Activated naive CD4-positive, alpha-beta T cell treated with anti-CD3 and anti-CD28 coated beads, Interleukin-2, amount 10 ng/mL, durations not matched to agents 7 days and 5 days (primary cell): ENCODE measurements around the gene EFNA5.

Experiments
- CTCF ChIA-PET: fragments of 350-600 bp; sonication (Branson Sonifier 250); formaldehyde crosslinking; loops from one replicate; lab custom pipeline; 2021; ENCODE audit warnings: antibody characterized with exemption; lab: Charles Lee
- DNase-seq: peaks from one replicate; pipeline ENCODE4 v3.0.0-alpha.2; 2020
- H3K27ac Mint-ChIP-seq: one replicate; pipeline ENCODE4 v1.8.0; 2021; ENCODE audit warnings: mild to moderate bottlenecking, moderate library complexity, mixed read lengths
- H3K27me3 Mint-ChIP-seq: one replicate; pipeline ENCODE4 v1.8.0; 2021; ENCODE audit warnings: mild to moderate bottlenecking, mixed read lengths
- H3K36me3 Mint-ChIP-seq: one replicate; pipeline ENCODE4 v1.8.0; 2021; ENCODE audit warnings: mixed read lengths
- H3K4me1 Mint-ChIP-seq: one replicate; pipeline ENCODE4 v1.8.0; 2021; ENCODE audit warnings: mixed read lengths
- H3K4me3 Mint-ChIP-seq: one replicate; pipeline ENCODE4 v1.8.0; 2021; ENCODE audit warnings: mild to moderate bottlenecking, moderate library complexity, mixed read lengths
- H3K9me3 Mint-ChIP-seq: one replicate; pipeline ENCODE4 v1.8.0; 2021; ENCODE audit warnings: mixed read lengths

EFNA5 gene

DNA sequence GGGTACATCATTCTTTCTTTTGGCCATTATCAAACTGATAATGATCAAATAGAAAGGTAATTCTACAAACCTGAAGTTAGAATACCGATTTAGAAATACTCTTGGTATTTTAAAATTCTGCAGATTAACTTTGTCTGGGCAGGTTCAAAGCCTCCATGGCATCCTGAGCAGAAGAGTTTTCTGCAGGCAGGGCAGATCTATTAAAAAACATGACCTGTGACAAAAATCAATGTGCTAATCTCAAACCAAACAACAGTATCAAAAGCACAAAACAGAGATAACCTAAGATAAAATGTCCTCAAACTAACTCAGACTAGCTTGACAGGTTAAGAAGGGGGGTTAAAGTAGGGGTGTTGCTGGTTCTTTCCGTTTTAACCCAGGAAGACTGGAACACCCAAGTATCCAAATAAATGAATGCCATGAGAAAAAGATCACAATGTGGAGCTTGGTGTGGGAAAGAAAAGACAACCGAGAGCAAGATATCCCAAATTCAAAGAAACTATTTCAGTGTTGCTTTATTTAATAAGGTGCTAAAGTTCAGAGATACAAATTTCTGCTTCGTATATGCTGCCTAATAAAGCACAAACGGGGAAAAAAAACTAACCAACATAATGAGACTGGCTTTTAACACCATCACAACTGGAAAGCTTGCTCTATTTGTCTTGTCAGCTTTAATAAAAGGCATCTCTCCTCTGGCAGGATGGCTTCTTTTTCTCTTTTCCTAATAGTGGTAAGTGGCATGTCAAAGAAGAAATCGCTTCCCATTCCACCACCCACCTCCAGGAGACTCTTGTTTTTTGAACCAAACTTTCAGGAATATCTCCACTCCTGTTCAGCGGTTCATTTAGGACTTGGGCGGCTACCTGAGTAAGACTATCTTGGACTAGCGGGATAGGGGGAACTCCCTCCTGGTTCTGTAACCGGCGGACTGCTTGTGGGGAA lies 2.3 kb downstream of the EFNA5 start:
- no peaks in the 10 kb centered on the region for H3K9me3 Mint-ChIP-seq
- peaks cover 30% of the 10 kb centered on the region for H3K4me1 Mint-ChIP-seq
- peaks cover 60% of the 10 kb centered on the region for H3K27me3 Mint-ChIP-seq
- no peak overlapping the region for H3K4me3 Mint-ChIP-seq
- CTCF ChIA-PET = no interaction called here
- no peak for DNase-seq
- H3K36me3 Mint-ChIP-seq = no peaks in the 10 kb centered on the region
- H3K27ac Mint-ChIP-seq = no peak overlapping the region

DNA sequence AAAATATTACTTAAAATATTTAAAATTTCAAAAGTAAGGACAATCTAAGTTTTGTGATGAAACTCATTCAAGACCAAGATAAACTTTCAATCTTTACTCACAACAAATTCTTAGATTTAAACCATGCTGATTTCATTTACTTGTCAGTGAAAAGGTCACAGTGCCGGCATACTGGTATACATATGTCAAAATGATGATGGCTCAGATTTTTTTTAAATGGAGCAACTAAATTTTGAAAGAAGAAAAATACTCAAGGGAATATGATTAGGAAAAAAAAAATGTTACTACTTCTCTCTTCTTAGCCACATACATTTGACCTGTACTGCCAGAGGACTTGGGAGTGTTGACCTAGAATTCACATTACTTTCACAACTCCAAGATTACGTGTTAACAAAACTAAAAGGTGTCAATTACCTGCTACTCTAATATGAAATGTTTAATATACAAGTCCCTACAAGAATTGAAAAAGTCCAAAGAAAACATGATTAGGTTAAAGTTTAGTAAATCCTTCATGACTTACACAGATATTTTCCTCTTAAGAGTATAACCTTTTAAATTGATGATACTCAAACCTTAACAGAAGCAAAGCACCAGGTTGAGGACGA lies 4.6 kb downstream of the EFNA5 start:
- CTCF ChIA-PET = no interaction called here
- no peak overlapping the region for H3K4me3 Mint-ChIP-seq
- H3K27ac Mint-ChIP-seq = no peak overlapping the region
- peaks cover 11% of the 10 kb centered on the region for H3K4me1 Mint-ChIP-seq
- H3K9me3 Mint-ChIP-seq = no peaks in the 10 kb centered on the region
- peaks cover 37% of the 10 kb centered on the region for H3K27me3 Mint-ChIP-seq
- DNase-seq = no peak
- no peaks in the 10 kb centered on the region for H3K36me3 Mint-ChIP-seq

DNA sequence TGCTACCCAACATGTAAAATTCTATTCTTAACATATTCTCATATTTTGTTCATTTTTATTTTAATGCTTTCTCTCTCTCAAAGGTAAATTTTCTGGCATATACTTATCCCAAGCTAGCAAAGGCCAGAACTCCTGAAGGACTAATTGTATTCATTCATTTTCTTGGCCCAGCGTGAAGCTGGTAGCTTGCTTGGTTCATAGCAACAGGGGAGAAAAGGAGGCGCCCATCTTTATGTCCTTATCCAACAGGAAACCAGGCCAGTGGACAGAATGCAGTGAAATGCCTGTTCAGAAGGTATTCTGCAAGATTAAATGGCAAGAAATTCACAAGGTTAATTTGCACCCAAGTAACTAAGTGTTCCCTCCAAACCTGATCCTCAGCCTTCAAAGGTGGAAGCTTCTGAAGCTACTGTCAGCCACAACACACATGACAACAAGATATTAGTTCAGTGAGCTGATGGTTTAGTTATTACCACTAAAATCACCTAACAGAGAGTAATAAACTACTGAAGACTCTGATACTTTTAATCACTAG lies 5.6 kb downstream of the EFNA5 start:
- CTCF ChIA-PET = interaction anchor here (0.7 to 1.0 kb wide), 3 partner anchors 8 to 15 kb away, joined by 3 to 4 read pairs (median 3); no protein-coding TSS in a partner anchor
- no peaks in the 10 kb centered on the region for H3K9me3 Mint-ChIP-seq

DNA sequence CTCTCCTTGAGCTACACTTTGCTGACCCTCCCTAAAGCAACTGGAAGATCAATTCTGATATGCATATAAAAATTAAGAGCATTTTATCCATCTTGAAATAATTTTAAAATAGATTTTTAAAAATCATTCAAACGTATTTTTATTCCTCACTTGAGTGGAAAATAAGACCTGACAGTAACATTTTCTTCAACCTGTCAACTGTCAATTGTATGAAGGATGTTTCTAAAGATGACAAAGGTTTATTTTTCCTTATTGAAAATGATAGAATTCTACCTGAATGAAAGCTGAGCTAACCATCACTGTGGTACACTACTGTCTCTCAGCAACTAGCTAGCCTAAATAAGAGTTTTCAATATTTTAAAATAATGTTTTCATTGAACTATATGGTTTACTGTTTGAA lies 7.0 kb downstream of the EFNA5 start:
- DNase-seq = no peak
- peaks cover 13% of the 10 kb centered on the region for H3K27me3 Mint-ChIP-seq
- no peak overlapping the region for H3K27ac Mint-ChIP-seq
- H3K9me3 Mint-ChIP-seq = no peaks in the 10 kb centered on the region
- H3K4me3 Mint-ChIP-seq = no peak overlapping the region
- H3K4me1 Mint-ChIP-seq = no peaks in the 10 kb centered on the region
- no peaks in the 10 kb centered on the region for H3K36me3 Mint-ChIP-seq
- CTCF ChIA-PET = no interaction called here

More for the DNA sequence above, 5.6 kb downstream of the EFNA5 start:
- peaks cover 27% of the 10 kb centered on the region for H3K27me3 Mint-ChIP-seq
- H3K4me3 Mint-ChIP-seq = no peak overlapping the region
- DNase-seq = no peak
- H3K4me1 Mint-ChIP-seq = peaks cover 5% of the 10 kb centered on the region
- no peak overlapping the region for H3K27ac Mint-ChIP-seq
- no peaks in the 10 kb centered on the region for H3K36me3 Mint-ChIP-seq

DNA sequence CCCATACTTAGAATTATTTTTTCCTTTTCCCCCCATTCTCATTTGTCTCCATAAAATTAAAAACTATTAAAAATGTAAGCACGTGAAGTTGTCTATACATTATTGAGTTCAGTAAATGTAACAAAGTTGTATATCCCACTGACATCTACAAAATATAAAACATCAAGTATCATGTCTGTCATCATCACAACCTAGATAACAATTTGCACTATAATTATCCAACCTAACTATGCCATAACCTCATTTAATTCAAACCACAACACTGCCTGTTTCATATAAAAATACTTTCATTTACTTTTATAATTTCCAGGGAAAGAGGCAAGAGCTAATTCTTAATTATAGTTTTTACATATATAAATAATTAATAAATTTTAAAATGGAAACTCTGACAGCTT lies 9.1 kb downstream of the EFNA5 start:
- DNase-seq = no peak
- Mint-ChIP-seq H3K4me3 (no peak overlapping the region), H3K36me3 (no peaks in the 10 kb centered on the region), H3K4me1 (no peaks in the 10 kb centered on the region), H3K27ac (no peak overlapping the region), H3K9me3 (no peaks in the 10 kb centered on the region), H3K27me3 (peaks cover 4% of the 10 kb centered on the region)
- CTCF ChIA-PET = no interaction called here

DNA sequence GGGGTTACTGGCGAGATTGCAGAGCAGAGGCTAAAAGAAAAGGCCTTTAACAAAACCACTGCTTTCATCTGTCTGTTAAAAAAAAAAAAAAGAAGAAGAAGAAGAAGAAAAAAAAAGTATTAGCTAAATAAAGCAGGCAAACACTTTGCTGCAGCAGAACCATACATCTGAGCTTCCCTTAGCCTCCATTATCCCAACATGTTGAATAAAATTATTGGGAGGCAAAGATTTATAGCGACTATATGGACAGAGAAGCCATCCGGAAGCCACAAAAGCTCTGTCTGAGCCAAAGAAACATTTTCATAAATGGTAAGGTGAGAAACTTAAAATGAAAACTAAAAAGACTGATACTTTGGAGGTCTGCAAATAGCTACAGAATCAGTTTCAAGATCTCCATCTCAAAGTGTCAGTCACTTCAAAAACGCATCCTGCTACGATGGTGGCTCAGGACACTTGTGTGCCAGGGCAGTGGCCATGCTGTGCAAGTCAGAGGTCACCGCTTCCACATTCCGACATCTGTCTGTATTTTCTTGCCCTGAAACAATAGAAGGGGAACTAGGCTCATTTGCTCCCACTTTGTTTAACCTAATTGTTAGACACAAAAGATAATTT lies 9.6 kb downstream of the EFNA5 start:
- H3K9me3 Mint-ChIP-seq = no peaks in the 10 kb centered on the region
- H3K27me3 Mint-ChIP-seq = peaks cover 4% of the 10 kb centered on the region
- H3K4me3 Mint-ChIP-seq = no peak overlapping the region
- DNase-seq = no peak
- no peaks in the 10 kb centered on the region for H3K36me3 Mint-ChIP-seq
- CTCF ChIA-PET = no interaction called here
- H3K4me1 Mint-ChIP-seq = no peaks in the 10 kb centered on the region
- H3K27ac Mint-ChIP-seq = no peak overlapping the region

DNA sequence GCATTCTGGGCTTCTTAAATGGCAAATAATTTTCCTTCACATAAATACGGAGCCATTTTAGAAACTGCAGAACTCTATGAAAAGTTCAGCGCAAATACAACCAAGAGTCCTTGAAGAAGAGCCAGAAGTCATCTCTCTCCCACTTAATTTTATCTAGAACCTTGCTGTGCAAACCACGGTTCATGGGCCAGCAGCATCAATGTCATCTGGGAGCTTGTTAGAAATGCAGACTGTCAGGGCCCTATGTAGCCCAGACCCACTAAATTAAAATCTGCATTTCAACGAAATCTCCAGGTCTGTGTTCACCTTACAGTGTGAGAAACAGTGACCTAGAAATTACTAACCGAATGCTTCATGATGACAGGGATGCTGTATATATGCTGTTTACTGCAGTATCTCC lies 12.2 kb downstream of the EFNA5 start:
- CTCF ChIA-PET = no interaction called here
- H3K4me1 Mint-ChIP-seq = no peaks in the 10 kb centered on the region
- H3K27ac Mint-ChIP-seq = no peak overlapping the region
- no peak for DNase-seq
- H3K27me3 Mint-ChIP-seq = no peaks in the 10 kb centered on the region
- H3K4me3 Mint-ChIP-seq = no peak overlapping the region
- no peaks in the 10 kb centered on the region for H3K36me3 Mint-ChIP-seq
- H3K9me3 Mint-ChIP-seq = no peaks in the 10 kb centered on the region

DNA sequence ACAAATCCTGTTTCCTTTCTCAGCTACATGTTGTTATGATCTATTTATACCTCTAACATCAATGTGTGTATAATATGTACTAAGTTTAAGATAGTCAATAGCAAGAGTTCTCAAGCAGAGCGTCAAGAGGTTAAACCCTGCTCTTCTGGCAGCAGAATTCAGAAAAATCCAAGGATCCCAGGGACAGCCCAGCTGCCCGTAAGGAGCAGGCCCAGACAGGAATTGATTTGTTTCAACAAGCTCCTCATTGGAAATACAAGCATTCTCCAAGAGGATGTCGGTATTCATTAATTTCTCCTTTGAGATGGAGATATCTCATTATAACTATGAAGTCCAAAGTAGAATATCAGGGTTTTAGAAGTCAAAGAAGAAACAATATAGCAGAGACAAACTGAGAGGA lies 14.9 kb downstream of the EFNA5 start:
- no peak overlapping the region for H3K4me3 Mint-ChIP-seq
- H3K9me3 Mint-ChIP-seq = no peaks in the 10 kb centered on the region
- no peak overlapping the region for H3K27ac Mint-ChIP-seq
- no peak for DNase-seq
- CTCF ChIA-PET = no interaction called here
- H3K4me1 Mint-ChIP-seq = no peaks in the 10 kb centered on the region
- H3K36me3 Mint-ChIP-seq = no peaks in the 10 kb centered on the region
- peaks cover 10% of the 10 kb centered on the region for H3K27me3 Mint-ChIP-seq

DNA sequence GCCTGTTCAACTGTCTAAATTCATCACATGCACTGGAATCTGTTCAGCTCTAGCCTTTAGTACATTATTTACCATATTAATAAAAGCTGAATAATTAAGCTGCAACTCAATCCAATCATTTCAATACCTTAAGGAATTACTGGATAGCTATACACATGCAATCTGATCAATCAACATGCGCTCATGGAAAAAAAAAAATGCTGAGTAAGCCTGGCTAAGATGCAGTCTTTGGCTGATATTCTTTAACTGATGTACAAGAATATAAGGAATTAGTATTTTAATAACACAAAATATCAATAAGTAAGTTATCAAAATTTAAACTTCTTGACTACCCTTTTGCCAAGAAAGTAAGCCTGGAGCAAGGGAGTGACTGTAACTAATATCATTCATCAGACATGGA lies 15.9 kb downstream of the EFNA5 start:
- H3K27ac Mint-ChIP-seq = no peak overlapping the region
- no peaks in the 10 kb centered on the region for H3K36me3 Mint-ChIP-seq
- H3K4me3 Mint-ChIP-seq = no peak overlapping the region
- peaks cover 12% of the 10 kb centered on the region for H3K27me3 Mint-ChIP-seq
- DNase-seq = no peak
- CTCF ChIA-PET = no interaction called here
- H3K9me3 Mint-ChIP-seq = no peaks in the 10 kb centered on the region
- no peaks in the 10 kb centered on the region for H3K4me1 Mint-ChIP-seq

DNA sequence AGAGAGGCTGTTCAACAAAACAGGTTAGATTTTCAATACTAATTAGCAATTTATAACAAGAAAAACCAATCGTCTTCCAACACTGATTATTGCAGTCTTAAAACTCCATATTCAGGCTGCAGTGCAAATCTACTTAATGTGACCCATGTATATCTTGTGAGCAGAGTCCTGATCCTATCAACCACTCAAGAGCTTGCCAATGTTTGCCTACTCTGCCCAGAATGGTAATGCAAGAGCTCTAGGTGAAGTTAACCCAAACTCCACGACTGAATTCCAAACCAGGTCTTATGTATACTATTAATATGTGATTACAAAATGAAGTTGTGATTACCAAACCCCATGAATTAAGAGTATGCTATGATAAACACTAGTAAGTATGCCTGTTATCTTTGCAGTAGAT lies 17.1 kb downstream of the EFNA5 start:
- no peaks in the 10 kb centered on the region for H3K4me1 Mint-ChIP-seq
- DNase-seq = no peak
- H3K27ac Mint-ChIP-seq = no peak overlapping the region
- H3K36me3 Mint-ChIP-seq = no peaks in the 10 kb centered on the region
- CTCF ChIA-PET = no interaction called here
- no peaks in the 10 kb centered on the region for H3K9me3 Mint-ChIP-seq
- no peak overlapping the region for H3K4me3 Mint-ChIP-seq
- peaks cover 12% of the 10 kb centered on the region for H3K27me3 Mint-ChIP-seq

DNA sequence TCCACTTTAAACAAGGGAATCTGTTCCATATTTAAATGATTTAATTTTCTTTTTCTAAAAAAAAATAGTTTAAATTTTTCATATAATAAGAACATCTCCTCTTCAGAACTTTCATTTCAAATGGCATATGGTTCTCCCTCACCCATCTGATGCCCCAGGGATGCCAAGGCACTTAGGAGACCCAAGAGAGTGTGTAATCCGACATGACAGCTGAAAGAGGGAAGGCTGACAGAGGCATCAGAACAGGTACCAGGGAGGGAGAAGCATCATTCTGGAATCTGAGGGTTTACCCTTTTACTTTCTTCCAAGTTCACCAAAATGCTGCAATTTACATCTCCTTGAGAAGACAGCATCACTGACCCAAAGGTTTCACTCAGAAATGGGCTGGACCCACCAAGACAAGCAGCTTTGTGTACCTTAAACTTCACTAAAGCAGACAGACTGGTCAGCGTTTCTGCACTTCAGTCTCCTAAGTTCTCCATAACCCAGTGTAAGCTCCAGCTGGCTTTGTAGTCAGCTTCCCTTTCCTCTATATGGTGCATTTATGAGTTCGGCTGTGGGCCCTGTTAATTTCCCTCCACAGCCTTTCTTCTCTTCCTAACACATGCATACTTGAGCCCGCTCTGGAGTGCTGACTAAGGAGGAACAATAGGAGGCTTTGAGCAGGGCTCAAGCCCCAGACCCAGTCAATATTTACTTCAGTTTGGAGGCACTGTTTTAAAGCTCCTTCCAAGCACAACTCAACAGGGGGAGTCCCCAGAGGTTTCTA lies 17.7 kb downstream of the EFNA5 start:
- Mint-ChIP-seq H3K36me3 (no peaks in the 10 kb centered on the region), H3K27me3 (peaks cover 12% of the 10 kb centered on the region), H3K9me3 (no peaks in the 10 kb centered on the region), H3K4me3 (no peak overlapping the region), H3K27ac (no peak overlapping the region), H3K4me1 (no peaks in the 10 kb centered on the region)
- CTCF ChIA-PET = no interaction called here
- DNase-seq = no peak

DNA sequence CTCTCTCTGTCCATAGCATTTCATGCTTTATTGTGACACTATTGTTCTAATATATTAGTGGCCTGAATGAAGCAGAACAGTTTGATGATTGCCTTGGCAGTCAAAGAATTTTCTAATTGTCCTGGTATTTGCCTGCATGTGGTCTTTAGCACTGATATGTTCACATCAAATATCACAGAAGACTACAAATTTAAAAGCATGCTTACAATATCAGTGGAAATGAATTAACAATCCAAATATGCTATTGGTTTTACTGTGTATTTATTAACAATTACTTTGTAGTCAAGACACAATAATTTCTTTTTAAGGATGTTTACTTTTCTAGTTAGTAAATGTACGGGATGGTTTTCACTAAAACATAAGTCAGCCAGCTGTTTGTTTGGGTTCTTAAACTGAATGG lies 18.3 kb downstream of the EFNA5 start:
- Mint-ChIP-seq H3K36me3 (no peaks in the 10 kb centered on the region), H3K27me3 (peaks cover 12% of the 10 kb centered on the region), H3K4me1 (no peaks in the 10 kb centered on the region), H3K4me3 (no peak overlapping the region), H3K9me3 (no peaks in the 10 kb centered on the region), H3K27ac (no peak overlapping the region)
- CTCF ChIA-PET = no interaction called here
- DNase-seq = no peak

DNA sequence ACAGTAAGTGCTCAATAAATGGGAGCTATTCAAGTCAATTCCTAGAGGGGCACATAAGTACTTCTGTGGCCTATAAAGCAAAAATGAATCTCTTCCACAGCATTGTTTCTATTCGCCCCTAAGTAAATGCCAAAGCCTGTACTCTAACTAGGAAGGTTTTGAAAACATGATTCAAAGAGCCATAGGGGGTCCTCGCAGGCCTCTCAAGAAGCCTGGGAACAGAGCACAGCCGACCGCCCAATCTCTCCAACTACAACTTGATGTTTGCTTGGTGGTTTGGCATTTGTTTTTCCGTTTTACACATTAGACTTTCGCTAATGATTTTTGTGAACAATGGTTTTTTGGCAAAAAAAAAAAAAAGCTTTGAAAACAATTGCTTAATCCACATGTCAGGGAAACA lies 19.4 kb downstream of the EFNA5 start:
- Mint-ChIP-seq H3K36me3 (no peaks in the 10 kb centered on the region), H3K27me3 (peaks cover 12% of the 10 kb centered on the region)
- CTCF ChIA-PET = no interaction called here

DNA sequence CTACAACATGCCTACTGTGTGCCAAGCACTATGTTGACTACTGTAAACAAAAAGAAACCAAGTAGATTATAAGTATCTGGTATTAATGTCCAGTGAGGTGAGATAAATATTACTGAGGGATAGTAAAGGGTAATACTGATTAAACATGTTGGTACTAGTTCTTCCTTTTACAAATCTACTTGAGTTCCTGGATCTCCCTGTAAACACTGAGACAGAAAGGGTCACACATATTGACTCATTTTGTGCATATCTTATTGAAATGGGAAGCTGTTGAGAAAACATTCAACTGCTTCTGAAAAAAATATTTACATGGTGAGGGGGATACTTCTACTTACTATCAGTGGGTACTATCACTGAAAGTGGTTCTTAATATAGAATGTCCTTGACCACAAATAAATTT lies 24.3 kb downstream of the EFNA5 start:
- H3K4me1 Mint-ChIP-seq = no peaks in the 10 kb centered on the region
- no peak for DNase-seq
- H3K4me3 Mint-ChIP-seq = no peak overlapping the region
- no peaks in the 10 kb centered on the region for H3K9me3 Mint-ChIP-seq
- CTCF ChIA-PET = no interaction called here
- peaks cover 4% of the 10 kb centered on the region for H3K27me3 Mint-ChIP-seq
- no peaks in the 10 kb centered on the region for H3K36me3 Mint-ChIP-seq
- no peak overlapping the region for H3K27ac Mint-ChIP-seq

More for the DNA sequence above, 19.4 kb downstream of the EFNA5 start:
- Mint-ChIP-seq H3K27ac (no peak overlapping the region), H3K9me3 (no peaks in the 10 kb centered on the region), H3K4me3 (no peak overlapping the region), H3K4me1 (no peaks in the 10 kb centered on the region)
- DNase-seq = no peak
